Brain microvascular endothelial cell (primary cell): ENCODE measurements around the gene AFF1.
"Not testable (repeated sequence)": the region's sequence is repeated elsewhere in the genome, so short reads cannot be mapped to it uniquely, and the experiment has no call there.

Source experiments
- DNase-seq: peaks from one replicate; pipeline ENCODE4 v3.0.0-alpha.2; 2020
- H3K27ac ChIP-seq: fragments of 250-450 bp; sonication (Bioruptor Pico); 2 replicates; pipeline ENCODE4 v1.5.1; 2020; ENCODE audit warnings: mild to moderate bottlenecking, moderate library complexity
- H3K27me3 ChIP-seq: fragments of 250-450 bp; sonication (Bioruptor Pico); replicated peaks from 2 replicates; pipeline ENCODE4 v1.5.1; 2020; ENCODE audit warnings: mild to moderate bottlenecking
- H3K36me3 ChIP-seq: fragments of 250-450 bp; sonication (Bioruptor Pico); replicated peaks from 2 replicates; pipeline ENCODE4 v1.5.1; 2020; ENCODE audit warnings: mild to moderate bottlenecking
- H3K4me3 ChIP-seq: 2 replicates; pipeline ENCODE4 v1.5.1; 2011; ENCODE audit warnings: low read depth, mild to moderate bottlenecking, control low read depth, low read length, moderate library complexity
- CTCF ChIP-seq: IDR thresholded peaks from 2 replicates; pipeline ENCODE4 v1.5.1; 2011; ENCODE audit warnings: low read depth, mild to moderate bottlenecking, moderate library complexity, low read length, control low read depth, inconsistent platforms; ENCODE audit errors: missing control alignments
- in situ Hi-C: cut with HindIII; loops from 2 replicates; pipeline ENCODE4 v1.10.0; 2017; ENCODE audit warnings: low sequenced_read_pairs, low pct_ligation_motif_present

The AFF1 gene

DNA sequence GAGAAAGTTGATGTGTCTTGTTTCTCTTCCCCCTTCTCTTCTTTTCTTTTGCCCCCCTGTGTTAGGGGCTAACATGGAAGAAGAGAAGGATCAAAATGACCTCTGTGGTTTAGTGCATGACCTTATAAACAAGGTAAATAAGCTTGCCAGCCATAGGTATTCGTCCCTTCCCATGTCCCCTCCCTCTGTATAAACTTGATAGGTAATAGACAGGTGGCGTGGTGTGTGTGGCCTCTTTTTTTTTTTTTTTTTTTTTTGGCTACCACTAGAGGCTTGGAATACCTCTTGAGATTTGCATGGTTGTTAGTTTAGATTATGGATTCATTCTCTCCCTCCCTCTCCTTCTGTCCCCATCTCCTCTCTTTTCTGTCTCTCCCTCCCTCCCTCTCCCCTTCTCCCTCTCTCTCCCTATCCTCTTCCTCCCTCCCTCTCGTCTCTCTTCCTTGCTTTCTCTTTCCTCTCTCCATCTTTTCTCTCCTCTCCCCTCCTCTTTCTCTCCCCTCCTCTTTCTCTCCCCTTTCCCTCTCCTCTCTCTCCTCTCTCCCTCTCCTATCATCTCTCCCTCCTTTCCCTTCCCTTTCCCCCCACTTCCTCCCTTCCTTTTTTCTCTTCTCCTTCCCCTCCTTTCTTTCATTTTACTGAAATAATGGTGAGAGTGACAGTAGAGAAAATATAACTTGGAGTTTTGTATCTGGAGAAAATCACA is 134.4 kb downstream of the AFF1 start:
- TF ChIP-seq CTCF = no peak
- no peaks in the 10 kb centered on the region for H3K36me3 ChIP-seq
- no peak for DNase-seq
- H3K27ac ChIP-seq = no peak overlapping the region
- in situ Hi-C loops = no loop called here
- H3K27me3 ChIP-seq = no peaks in the 10 kb centered on the region
- H3K4me3 ChIP-seq = no peak overlapping the region

GRCh38 chr4:87071401-87071800 is 136.6 kb downstream of the AFF1 start:
- no peak for DNase-seq
- no peak for TF ChIP-seq CTCF
- Histone ChIP-seq H3K27ac (no peak overlapping the region), H3K36me3 (no peaks in the 10 kb centered on the region), H3K4me3 (no peak overlapping the region), H3K27me3 (no peaks in the 10 kb centered on the region)
- in situ Hi-C loops = no loop called here

DNA sequence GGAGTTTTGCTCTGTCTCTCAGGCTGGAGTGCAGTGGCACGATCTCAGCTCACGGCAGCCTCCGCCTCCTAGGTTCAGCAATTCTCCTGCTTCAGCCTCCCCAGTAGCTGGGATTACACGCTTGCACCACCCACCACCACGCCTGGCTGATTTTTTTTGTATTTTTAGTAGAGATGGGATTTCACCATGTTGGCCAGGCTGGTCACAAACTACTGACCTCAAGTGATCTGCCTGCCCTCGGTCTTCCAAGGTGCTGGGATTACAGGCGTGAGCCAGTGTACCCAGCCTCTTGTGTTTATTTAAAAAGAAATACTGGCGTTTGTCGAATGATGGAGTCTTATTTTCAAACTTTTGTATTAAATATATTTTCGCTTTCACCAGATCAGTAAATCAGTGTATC is 137.7 kb downstream of the AFF1 start:
- DNase-seq, H3K4me3 ChIP-seq, in situ Hi-C loops, H3K27ac ChIP-seq, H3K36me3 ChIP-seq, H3K27me3 ChIP-seq: not testable (repeated sequence)

GRCh38 chr4:87073199-87074120 is 138.6 kb downstream of the AFF1 start:
- Histone ChIP-seq H3K27me3 (no peaks in the 10 kb centered on the region), H3K4me3 (no peak overlapping the region), H3K27ac (no peak overlapping the region), H3K36me3 (no peaks in the 10 kb centered on the region)
- in situ Hi-C loops = no loop called here
- DNase-seq = no peak
- TF ChIP-seq CTCF = no peak

- no peak overlapping the region for H3K27ac ChIP-seq
- no peak overlapping the region for H3K4me3 ChIP-seq
- no peak for TF ChIP-seq CTCF
- DNase-seq = no peak
- in situ Hi-C loops = no loop called here
- no peaks in the 10 kb centered on the region for H3K36me3 ChIP-seq
- H3K27me3 ChIP-seq = no peaks in the 10 kb centered on the region
Measured at GRCh38 chr4:87074121-87074488, 139.3 kb downstream of the AFF1 start.

DNA sequence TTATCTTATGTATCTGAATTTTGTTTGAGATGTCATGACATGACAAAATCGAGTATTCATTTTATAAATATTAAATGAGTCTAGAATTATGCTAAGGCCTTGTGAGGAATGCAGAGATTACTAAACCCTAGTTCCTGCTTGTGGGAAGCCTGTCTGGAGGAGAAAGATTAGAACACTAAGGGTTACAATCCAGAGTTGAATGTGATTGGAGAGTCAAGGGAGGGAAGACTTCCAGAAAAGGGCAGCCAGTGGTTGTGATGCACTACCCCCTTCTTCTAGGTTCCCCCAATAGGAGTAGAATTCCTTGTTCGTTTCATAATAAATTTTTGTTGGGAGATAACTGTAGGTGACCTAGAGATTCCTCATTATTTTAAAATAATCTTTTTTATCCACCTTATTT is 141.1 kb downstream of the AFF1 start:
- Histone ChIP-seq H3K4me3 (no peak overlapping the region), H3K27me3 (no peaks in the 10 kb centered on the region), H3K36me3 (no peaks in the 10 kb centered on the region), H3K27ac (no peak overlapping the region)
- DNase-seq = no peak
- TF ChIP-seq CTCF = no peak
- in situ Hi-C loops = no loop called here
